Smooth muscle cell of the pulmonary artery (primary cell): ENCODE results near the gene SUSD6. TPM values are rescaled to one million over a fixed set of nuclear protein-coding genes. Genes with fewer than 3 reads are reported as not detected.

Experiments
- total RNA-seq: library from RNA; depleted of rRNA; stranded (reverse); fragments of >200 nt; gene quantifications from 2 replicates; pipeline ENCODE4 v1.2.3, GENCODE V29; 2014

Gene SUSD6
- 13.4 and 18.9 TPM in 2 replicates for total RNA-seq

GRCh38 chr14:69611172-69612013 lies at the start of gene SUSD6:
Gene SUSD6, plus strand, starts transcription at chr14:69611596. Its CDS starts 46,997 bp downstream, at chr14:69658593.

GRCh38 chr14:69574263-69574953 lies 37.0 kb upstream of the SUSD6 start, which contains the start of gene CCDC177:
Gene CCDC177, minus strand, starts transcription at chr14:69574871. Its CDS starts 1,249 bp downstream, at chr14:69573622.

Other genes starting within 250 kb of the SUSD6 start
- gene ERH, start 213.3 kb upstream of the SUSD6 start, total RNA-seq: 56.7 and 91.7 TPM in 2 replicates
- 139 and 148 TPM in 2 replicates for gene SLC39A9, start 212.9 kb upstream of the SUSD6 start, total RNA-seq
- gene PLEKHD1, start 126.9 kb upstream of the SUSD6 start, total RNA-seq: under 0.01 and 0.07 TPM in 2 replicates
- not detected in 2 replicates for gene CCDC177, start 36.7 kb upstream of the SUSD6 start, total RNA-seq
- 96.0 and 129 TPM in 2 replicates for gene SRSF5, start 155.5 kb downstream of the SUSD6 start, total RNA-seq
- gene SLC10A1, start 185.6 kb downstream of the SUSD6 start, total RNA-seq: not detected in 2 replicates